Muscle of arm (tissue), 14 donors: Measurements from ENCODE around the gene ZNF92. TPM values are rescaled to one million over a fixed set of nuclear protein-coding genes. Genes with fewer than 3 reads are reported as not detected.
"Not testable (repeated sequence)": the region's sequence is repeated elsewhere in the genome, so short reads cannot be mapped to it uniquely, and the experiment has no call there.

Experiments
- DNase-seq: peaks from one replicate; pipeline ENCODE4 v3.0.0-alpha.2; 2013
- long read RNA-seq, 11 donors: transcript quantifications; one replicate each; lab custom pipeline, GENCODE V29; 2026
- polyA plus RNA-seq, 12 donors: library from polyadenylated mRNA; unstranded; fragments of 120-200 nt; gene quantifications; one replicate each; pipeline ENCODE4 v1.2.1, GENCODE V29; 2013; ENCODE audit not compliant: insufficient read length in 12 of 12

Gene ZNF92
- 10 to 100 TPM in 8 of 12 donors, 1 to 10 TPM in 3, not detected in 1; 9.2 to 13.9 (median 11.7) TPM for polyA plus RNA-seq
- long read RNA-seq, donor 1, transcript ZNF92-201 (4 exons, 3,210 nt) = major isoform, 8 of 9 reads
- long read RNA-seq, donor 1, partial matches to known transcripts = 0 of 9 reads
- long read RNA-seq, donor 1, other reads (novel, unspliced or antisense) = 0 of 9 reads
- long read RNA-seq, donor 2, transcript ZNF92-201 (4 exons, 3,210 nt) = major isoform, 9 of 10 reads
- long read RNA-seq, donor 2, partial matches to known transcripts = 0 of 10 reads
- long read RNA-seq, donor 2, other reads (novel, unspliced or antisense) = 0 of 10 reads
- long read RNA-seq, donor 3, partial matches to known transcripts = 0 of 2 reads
- long read RNA-seq, donor 3, other reads (novel, unspliced or antisense) = 0 of 2 reads
- long read RNA-seq, donor 4, partial matches to known transcripts = 0 of 2 reads
- long read RNA-seq, donor 4, other reads (novel, unspliced or antisense) = 0 of 2 reads
- long read RNA-seq, donor 5, partial matches to known transcripts = 0 of 6 reads
- long read RNA-seq, donor 5, other reads (novel, unspliced or antisense) = 0 of 6 reads
- long read RNA-seq, donor 6, partial matches to known transcripts = 0 of 3 reads
- long read RNA-seq, donor 6, other reads (novel, unspliced or antisense) = 0 of 3 reads
- long read RNA-seq, donor 7 = 0 reads
- long read RNA-seq, donor 8, partial matches to known transcripts = 0 of 3 reads
- long read RNA-seq, donor 8, other reads (novel, unspliced or antisense) = 0 of 3 reads
- long read RNA-seq, donor 9, partial matches to known transcripts = 0 of 1 reads
- long read RNA-seq, donor 9, other reads (novel, unspliced or antisense) = 0 of 1 reads
- long read RNA-seq, donor 10, transcript ZNF92-201 (4 exons, 3,210 nt) = major isoform, 5 of 5 reads
- long read RNA-seq, donor 10, partial matches to known transcripts = 0 of 5 reads
- long read RNA-seq, donor 10, other reads (novel, unspliced or antisense) = 0 of 5 reads
- long read RNA-seq, donor 11, partial matches to known transcripts = 0 of 4 reads
- long read RNA-seq, donor 11, other reads (novel, unspliced or antisense) = 0 of 4 reads

DNA sequence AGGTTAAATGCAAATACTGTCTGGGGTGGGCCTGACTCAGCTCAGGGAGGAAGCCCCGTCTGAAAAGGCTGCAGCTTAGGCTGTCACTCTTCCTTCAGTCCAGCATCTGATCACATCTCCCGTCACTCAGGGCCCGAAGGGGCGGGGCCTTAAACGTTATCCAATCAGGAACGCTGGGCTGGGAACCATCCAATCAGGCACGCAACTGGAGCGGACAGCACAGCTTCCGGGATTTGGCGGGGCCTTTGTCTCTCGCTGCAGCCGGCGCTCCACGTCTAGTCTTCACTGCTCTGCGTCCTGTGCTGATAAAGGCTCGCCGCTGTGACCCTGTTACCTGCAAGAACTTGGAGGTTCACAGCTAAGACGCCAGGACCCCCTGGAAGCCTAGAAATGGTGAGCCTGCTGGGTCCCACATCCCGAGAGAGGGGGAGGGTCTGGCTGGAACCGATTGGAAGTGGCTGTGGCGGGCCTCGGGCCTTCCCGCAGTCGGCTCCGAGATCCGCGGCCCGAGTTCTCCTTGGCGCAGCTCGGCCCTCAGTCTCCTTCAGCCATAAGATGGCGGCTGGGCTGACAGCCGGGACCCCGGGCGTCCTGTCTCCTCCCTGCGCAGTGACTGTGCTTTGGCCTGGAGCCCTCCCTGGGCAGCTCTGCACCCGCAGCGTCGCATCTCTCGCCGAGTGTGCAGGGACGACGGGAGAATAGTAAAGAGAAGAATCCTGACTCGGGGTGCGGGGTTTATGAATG, at the start of gene ZNF92:
TSS of gene ZNF92 (plus strand) at position 248 of the 744 bp plus-strand sequence. CDS start at position 391, 143 bp downstream.
- DNase-seq = peak; percentile 98

DNA sequence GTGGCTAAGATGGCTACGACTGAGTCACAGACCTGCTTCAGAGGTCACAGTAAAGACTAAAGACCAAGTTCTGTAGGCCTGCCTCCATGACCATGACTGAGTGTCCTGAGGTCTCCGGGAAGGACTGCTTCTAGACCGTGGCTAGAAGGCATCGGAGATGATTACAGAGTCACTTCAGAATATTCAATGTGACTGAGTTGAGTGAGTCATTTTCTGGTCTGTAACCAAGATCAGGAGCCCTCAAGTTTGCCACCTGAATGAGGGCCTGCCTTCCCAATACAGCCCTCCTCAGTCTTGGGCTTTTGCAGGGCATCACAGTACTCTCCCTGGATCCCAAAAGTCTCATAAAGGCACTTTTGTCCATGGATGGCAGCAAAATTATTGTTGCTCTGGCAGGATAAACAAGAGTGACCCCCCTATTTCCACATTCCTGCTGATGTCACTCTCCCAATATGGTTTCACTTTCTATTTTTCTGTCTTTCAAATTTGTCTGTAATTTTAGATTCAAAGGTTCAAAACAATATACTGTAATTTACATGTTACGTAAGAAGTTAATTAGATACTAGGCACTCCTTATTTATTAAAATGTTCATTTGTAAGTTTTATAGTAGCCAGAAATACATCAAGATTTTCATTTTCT, 47.7 kb upstream of the ZNF92 start:
- DNase-seq = no peak

DNA sequence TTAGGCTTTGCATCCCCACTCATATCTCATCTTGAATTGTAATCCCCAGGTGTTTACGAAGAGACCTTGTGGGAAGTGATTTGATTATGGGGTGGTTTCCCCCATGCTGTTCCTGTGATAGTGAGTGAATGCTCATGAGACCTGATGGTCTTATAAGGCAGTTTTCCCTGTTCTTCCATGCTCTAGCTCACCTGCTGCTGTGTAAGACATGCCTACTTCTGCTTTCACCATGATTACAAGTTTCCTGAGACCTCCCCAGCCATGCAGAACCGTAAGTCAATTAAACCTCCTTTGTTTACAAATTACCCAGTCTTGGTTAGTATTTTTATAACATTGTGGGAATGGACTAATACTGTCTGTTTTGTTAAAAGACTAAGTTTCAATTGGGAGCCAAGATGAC, 35.3 kb upstream of the ZNF92 start:
- DNase-seq = no peak

DNA sequence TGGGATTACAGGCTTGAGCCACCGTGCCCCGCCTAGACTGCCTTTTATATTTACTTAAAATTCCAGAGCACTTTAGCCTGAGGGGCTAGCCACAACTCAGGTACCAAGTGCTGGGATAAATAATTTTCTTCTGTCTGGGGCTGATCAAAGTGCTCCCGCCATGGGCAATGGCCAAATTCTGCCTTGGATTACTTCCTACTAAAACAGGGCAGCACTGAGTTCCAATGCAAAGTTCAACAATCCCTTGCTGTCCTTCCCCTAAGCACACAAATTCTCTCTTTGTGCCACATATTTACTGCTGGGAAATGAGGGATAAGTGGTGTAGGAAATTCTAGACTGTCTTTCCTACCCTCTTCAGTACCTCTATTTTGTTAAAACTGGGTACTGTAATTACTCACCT, 34.4 kb upstream of the ZNF92 start:
- DNase-seq = no peak

DNA sequence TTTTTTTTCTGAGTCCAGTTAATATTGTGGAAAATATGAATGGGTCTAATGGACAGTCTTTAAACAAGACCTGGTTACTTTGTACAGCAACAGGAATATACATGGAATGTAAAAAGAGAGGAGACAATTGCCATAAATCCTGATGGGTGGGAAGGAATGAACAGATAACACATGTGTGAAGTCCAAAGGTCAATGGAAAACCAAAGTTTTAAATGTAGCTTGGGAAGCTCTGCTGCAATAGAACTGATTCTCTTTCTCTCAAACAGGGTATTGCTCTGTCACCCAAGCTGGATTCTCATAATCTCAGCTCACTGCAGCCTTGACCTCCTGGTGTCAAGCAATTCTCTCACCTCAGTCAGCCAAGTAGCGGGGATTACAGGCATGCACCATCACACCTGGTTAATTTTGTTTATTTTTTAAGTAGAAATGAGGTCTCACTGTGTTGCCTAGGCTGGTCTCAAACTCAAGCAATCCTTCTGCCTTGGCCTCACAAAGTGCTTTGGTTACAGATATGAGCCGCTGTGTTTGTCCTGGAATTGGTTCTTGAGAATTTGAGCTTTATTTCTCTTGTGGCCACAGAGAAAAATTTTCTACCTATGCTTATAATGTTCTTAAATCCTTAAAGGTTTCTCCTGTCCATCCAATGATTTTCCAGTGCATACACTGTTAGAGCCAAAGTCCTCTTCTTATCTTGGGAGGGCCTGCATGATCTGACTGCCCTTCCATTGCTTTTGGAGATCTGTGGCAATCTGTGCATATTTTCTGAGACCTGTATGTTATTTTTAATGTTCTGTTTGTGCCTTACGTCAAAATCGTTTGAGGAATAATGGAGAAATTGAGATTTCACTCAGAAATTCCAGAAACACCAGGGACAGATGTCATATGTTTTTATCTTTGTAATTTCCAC, 30.7 kb upstream of the ZNF92 start:
- no peak for DNase-seq

DNA sequence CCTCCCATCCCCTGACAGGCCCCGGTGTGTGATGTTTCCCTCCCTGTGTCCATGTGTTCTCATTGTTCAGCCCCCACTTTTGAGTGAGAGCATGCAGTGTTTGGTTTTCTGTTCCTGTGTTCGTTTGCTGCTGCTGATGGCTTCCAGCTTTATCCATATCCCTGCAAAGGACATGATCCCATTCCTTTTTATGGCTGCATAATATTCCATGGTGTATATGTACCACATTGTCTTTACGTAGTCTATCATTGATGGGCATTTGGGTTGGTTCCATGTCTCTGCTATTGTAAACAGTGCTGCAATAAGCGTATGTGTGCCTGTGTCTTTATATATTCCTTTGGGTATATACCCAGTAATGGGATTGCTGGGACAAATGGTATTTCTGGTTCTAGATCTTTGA, 29.1 kb upstream of the ZNF92 start:
- not testable (repeated sequence) for DNase-seq

DNA sequence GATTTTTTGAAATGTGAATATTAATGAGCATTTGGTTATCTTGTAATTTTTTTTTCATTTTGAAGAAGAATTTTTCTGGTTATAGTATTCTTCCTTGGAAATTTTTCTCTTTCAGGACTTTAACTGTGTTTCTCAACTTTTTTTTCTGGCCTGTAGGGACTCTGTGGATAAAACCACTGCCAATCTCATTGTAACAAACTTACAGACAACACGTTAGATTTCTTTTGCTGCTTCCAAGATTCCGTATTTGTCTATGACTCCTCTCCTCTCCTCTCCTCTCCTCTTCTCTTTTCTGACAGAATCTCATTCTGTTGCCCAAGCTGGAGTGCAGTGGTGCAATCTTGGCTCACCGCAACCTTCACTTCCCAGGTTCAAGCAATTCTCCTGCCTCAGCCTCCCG, 19.4 kb upstream of the ZNF92 start:
- DNase-seq = no peak

DNA sequence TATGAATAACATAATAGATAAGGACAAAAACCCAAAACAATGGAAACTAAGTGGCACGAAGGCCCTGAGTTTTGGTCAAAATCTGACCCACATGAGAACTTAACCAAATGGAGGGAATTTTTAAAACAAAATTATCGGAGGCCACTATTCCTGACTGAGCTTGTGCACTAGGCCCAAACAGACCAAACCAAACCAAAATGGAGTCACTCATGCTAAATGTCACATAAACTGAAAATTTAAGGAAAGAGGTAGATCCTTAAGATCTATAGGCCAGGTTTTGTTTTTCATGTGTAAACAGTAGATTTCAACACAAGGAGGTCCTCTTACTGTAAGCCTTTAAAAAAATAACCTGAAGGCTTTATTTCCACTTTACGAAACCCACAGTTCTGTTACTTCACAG, 3.8 kb upstream of the ZNF92 start:
- no peak for DNase-seq

DNA sequence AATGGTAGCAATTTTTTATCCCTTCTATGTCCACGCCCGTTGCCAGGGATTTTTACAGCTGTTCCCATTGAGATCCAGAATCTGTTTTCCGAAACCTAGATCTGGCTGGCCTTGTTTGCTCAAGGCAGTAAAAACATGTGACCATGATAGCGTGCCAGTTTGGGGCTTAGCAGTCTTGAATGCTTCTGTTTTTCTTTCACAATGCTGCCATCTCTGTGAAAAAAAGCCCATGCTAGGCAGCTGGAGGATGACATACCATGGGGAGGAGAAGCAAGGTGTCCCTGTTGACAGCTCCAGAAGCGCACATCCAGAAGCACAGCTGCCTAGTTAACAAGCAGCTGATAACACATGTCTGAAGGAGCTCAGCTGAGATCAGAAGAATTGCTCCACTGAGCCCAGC, 2.2 kb upstream of the ZNF92 start:
- peak; percentile 15 for DNase-seq

DNA sequence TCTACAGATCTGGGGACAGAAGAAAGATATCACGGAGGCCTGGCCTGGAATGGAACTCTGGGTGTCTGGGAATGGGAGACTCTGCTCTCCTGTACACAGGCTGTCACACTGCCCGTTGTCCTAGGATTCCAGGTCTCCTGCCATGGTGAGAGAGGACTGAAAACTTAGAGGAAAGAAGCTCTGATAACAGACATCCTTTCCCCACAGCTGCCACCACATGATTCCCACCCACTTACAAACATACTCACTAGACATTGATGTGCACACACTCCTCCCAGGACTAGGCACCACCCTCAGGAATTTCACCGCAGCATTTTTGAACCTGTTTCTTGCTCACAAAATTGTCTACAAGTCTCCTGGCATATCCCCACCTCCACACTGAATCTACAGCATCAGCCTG, 5.7 kb downstream of the ZNF92 start:
- DNase-seq = no peak

DNA sequence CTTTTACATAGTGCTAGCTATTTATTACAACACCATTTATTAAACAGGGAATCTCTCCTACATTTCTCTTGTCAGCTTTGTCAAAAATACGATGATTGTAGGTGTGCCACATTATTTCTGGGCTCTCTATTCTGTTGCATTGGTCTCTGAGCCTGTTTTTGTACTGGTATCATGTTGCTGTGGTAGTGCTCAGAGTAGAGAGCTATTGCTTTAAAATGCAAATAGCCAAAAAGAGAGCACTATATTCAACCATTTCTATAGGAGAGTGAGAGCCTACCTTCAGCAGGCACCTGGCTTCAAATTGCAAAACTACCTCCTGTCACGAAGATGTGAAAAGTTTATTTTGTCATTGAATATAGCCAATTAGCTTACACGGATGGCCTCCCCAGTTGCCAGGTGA, 8.1 kb downstream of the ZNF92 start:
- DNase-seq = no peak

DNA sequence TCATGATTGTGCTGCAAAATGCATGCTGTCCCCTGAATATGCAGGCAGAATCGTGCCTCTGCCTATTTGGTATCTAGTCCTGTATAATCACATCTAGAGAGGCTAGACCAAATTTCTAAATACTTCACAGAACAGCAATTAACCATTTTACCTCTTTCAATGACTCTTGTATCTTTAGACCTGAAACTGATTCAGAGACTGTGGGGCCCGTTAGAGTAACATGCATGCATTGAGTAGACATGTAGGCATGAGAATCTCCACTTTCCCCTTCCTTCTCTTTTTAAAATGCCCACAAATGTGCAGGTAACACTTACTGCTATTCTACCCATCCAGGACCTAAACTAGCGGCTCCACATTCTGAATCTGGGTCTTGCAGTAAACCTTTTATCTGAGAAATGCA, 8.8 kb downstream of the ZNF92 start:
- DNase-seq = no peak

DNA sequence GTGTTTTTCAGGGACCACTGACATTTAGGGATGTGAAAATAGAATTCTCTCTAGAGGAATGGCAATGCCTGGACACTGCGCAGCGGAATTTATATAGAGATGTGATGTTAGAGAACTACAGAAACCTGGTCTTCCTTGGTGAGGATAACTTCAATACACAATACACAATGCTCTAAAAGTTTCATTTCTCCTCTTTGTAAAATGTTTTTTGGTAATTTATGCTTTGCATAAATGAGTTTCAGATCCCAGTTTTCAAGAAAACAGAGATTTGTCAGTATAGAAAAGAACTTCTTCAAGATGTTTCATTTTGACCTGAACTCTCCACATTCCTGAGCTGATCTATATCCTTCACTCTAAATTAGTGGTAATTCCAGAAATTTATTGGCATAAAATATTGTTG, 14.2 kb downstream of the ZNF92 start:
- no peak for DNase-seq

DNA sequence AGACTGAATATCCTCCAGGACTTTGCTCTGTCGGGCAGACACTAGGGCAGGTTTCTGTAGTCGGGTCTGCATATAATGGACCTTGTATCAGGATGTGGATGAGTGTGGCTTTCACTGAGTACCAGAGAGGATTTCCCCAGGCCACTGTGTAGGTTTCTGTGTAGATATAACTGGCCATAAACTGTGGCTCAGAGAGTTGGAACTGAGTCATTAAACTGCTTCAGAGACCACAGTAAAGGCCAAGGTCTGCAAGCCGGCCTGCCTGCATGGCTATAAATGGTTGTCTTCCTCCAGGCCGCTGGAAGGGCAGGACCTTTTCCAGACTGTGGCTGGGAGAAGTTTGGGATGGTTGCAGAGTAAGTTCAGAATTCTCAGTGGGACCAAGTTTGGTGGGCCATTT, 16.9 kb downstream of the ZNF92 start:
- no peak for DNase-seq

DNA sequence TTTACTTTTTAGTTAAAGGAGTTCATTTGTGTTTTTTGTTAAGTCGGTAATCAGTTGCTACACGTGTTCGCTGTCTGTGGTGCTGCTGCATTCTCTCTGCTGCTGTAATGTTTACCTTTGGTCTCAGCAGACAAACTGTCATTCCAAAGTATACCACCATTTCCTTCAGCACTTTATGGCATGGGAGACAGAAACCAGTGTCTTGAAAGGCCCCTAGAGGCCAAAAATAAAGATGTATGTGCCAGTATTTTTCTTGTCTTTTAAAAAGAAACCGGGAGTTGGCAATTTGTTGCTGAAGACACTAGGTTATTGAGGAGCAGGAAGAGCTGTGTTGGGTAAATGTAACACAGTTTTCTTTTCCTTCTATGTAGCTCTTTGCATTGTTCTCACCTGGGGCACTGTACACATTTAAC, 24.1 kb downstream of the ZNF92 start:
- DNase-seq = no peak

DNA sequence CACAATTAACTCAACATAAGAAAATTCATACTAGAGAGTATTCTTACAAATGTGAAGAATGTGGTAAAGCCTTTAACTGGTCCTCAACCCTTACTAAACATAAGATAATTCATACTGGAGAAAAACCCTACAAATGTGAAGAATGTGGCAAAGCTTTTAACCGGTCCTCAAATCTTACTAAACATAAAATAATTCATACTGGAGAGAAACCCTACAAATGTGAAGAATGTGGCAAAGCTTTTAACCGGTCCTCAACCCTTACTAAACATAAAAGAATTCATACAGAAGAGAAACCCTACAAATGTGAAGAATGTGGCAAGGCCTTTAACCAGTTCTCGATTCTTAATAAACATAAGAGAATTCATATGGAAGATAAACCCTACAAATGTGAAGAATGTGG, 25.0 kb downstream of the ZNF92 start:
- DNase-seq = not testable (repeated sequence)

DNA sequence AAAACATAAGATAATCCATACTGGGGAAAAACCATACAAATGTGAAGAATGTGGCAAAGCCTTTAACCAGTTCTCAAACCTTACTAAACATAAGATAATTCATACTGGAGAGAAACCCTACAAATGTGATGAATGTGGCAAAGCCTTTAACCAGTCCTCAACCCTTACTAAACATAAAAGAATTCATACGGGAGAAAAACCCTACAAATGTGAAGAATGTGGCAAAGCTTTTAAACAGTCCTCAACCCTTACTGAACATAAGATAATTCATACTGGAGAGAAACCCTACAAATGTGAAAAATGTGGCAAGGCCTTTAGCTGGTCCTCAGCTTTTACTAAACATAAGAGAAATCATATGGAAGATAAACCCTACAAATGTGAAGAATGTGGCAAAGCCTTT, 25.4 kb downstream of the ZNF92 start:
- not testable (repeated sequence) for DNase-seq

DNA sequence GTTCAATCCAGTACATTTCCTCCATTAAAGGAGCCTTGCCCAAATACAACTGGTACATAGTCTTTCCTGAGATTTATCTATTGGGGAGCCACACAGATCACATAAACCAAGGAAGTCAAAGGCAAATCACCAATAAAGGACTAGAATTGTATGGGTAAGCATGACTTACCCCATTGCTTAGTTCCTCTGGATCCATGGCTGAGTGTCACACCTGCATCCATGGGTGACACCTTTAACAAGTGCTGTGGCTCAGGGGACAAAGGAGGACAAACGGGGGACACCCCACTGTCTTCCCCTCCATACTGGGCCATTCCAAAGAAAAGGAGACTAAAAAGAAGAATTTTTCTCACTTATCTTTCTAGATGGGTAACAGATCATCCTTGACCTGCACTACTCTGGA, 30.4 kb downstream of the ZNF92 start:
- DNase-seq = no peak

DNA sequence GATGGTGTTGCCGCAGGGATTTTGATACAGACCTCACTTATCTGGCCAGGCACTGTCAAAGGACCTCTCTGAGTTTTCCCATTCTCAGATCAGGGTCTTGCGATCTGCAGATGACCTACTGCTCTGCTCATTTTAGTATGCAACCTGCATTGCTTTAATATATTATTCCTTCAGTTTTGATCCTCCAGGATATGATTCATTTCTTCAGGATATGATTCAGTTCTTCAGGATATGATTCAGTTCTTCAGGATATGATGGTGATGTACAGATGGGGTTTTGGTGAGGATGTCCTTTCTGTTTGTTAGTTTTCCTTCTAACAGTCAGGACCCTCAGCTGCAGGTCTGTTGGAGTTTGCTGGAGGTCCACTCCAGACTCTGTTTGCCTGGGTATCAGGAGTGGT, 33.1 kb downstream of the ZNF92 start:
- not testable (repeated sequence) for DNase-seq

DNA sequence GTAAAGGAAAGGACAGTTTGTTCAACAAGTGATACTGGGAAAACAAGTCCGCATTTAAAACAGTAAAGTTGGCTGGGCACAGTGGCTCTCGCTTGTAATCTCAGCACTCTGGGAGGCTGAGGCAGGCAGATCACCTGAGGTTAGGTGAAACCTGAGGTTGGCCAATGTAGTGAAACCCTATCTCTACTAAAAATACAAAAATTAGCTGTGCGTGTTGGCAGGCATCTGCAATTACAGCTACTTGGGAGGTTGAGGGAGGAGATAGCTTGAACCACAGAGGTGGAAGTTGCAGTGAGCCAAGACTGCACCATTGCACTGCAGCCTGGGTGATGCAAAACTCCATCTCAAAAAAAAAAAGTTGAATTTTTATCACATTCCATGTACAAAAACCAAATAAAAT, 35.7 kb downstream of the ZNF92 start:
- no peak for DNase-seq
